Astrocyte of the hippocampus (primary cell): Measurements from ENCODE around the gene KRTAP5-11.
"Not testable (repeated sequence)": the region's sequence is repeated elsewhere in the genome, so short reads cannot be mapped to it uniquely, and the experiment has no call there.

Source experiments
- DNase-seq: peaks from one replicate; pipeline ENCODE4 v3.0.0; 2011; ENCODE audit warnings: low read depth, low spot score

KRTAP5-11 gene

GRCh38 chr11:71581826-71582225 lies 849 bp downstream of the KRTAP5-11 start:
- DNase-seq, result no peak

- DNase-seq, result peak; percentile 82
Measured at GRCh38 chr11:71580057-71581003, 2.3 kb downstream of the KRTAP5-11 start.

- DNase-seq, result not testable (repeated sequence)
Measured at GRCh38 chr11:71579513-71579912, 3.2 kb downstream of the KRTAP5-11 start.

- DNase-seq, result no peak
Measured at GRCh38 chr11:71577469-71578004, 5.1 kb downstream of the KRTAP5-11 start.

- DNase-seq, result not testable (repeated sequence)
Measured at GRCh38 chr11:71576688-71577465, 5.8 kb downstream of the KRTAP5-11 start.

- DNase-seq, result no peak
Measured at GRCh38 chr11:71575723-71576424, 6.8 kb downstream of the KRTAP5-11 start.

GRCh38 chr11:71574418-71574817 lies 8.3 kb downstream of the KRTAP5-11 start:
- no peak for DNase-seq

- no peak for DNase-seq
Measured at GRCh38 chr11:71572811-71573210, 9.9 kb downstream of the KRTAP5-11 start.

GRCh38 chr11:71571101-71571850 lies 11.4 kb downstream of the KRTAP5-11 start:
- DNase-seq, result not testable (repeated sequence)

- DNase-seq, result peak; percentile 7
Measured at GRCh38 chr11:71568704-71569349, 13.8 kb downstream of the KRTAP5-11 start.

GRCh38 chr11:71567633-71568032 lies 15.0 kb downstream of the KRTAP5-11 start:
- DNase-seq, result not testable (repeated sequence)

GRCh38 chr11:71566626-71567599 lies 15.8 kb downstream of the KRTAP5-11 start:
- not testable (repeated sequence) for DNase-seq

- no peak for DNase-seq
Measured at GRCh38 chr11:71566081-71566620, 16.5 kb downstream of the KRTAP5-11 start.

- no peak for DNase-seq
Measured at GRCh38 chr11:71565263-71565662, 17.4 kb downstream of the KRTAP5-11 start, which contains the start of gene KRTAP5-10. Gene KRTAP5-10, plus strand, starts transcription at chr11:71565563. Its CDS starts 25 bp downstream, at chr11:71565588.

GRCh38 chr11:71564430-71564829 lies 18.2 kb downstream of the KRTAP5-11 start:
- no peak for DNase-seq

- DNase-seq, result peak; percentile 26
Measured at GRCh38 chr11:71563406-71563805, 19.3 kb downstream of the KRTAP5-11 start.

- DNase-seq, result no peak
Measured at GRCh38 chr11:71562120-71562519, 20.6 kb downstream of the KRTAP5-11 start.

GRCh38 chr11:71558996-71559395 lies 23.7 kb downstream of the KRTAP5-11 start:
- no peak for DNase-seq

- no peak for DNase-seq
Measured at GRCh38 chr11:71557257-71557656, 25.4 kb downstream of the KRTAP5-11 start.
